K562 (cell line): ENCODE data around the gene WIPF2. TPM values are rescaled to one million over a fixed set of nuclear protein-coding genes. Genes with fewer than 3 reads are reported as not detected.

Experiments
- ATAC-seq: fragments of 200-7000 bp; cut with Tn5 transposase; 3 replicates; pipeline ENCODE4 v1.9.1; 2020; ENCODE audit warnings: moderate library complexity
- BruUV-seq: library from RNA; stranded (reverse); fragments of 400-500 nt; replicated peaks from 2 replicates; lab custom pipeline; 2021; lab: Mats Ljungman, UMichigan
- CTCF ChIA-PET: fragments of 300-600 bp; formaldehyde crosslinking; extraction: SDS; loops from one replicate; lab custom pipeline; 2021; ENCODE audit warnings: low intra/inter-chr PET ratio; lab: Yijun Ruan, JAX
- POLR2A ChIA-PET: fragments of 300-600, 350-650 bp; sonication (Branson Sonifier 250); formaldehyde crosslinking; extraction: SDS; loops from one replicate; lab custom pipeline; 2021; ENCODE audit warnings: antibody characterized with exemption, inconsistent platforms; lab: Yijun Ruan, JAX
- DNase-seq, 4 experiments: peaks; one replicate each; pipeline versions ENCODE4 v3.0.0 to v3.0.0-alpha.2; 2011 to 2018; ENCODE audit warnings: low spot score in 3 of 4, mixed read lengths in 3 of 4; ENCODE audit errors: extremely low read depth in 1 of 4
- FAIRE-seq: peaks from 2 replicates; lab custom pipeline; 2011; peaks lifted over from hg19 to GRCh38; lab: Jason Lieb, UNC
- H2AFZ ChIP-seq: 2 replicates; pipeline ENCODE4 v1.6.0; 2011; ENCODE audit warnings: low read depth, low read length, control low read depth, inconsistent platforms
- H3K27ac ChIP-seq: fragments of 200-600 bp; 3 replicates; pipeline ENCODE4 v1.8.0; 2011; ENCODE audit warnings: low read depth, mild to moderate bottlenecking, control low read depth, inconsistent platforms, low read length, moderate library complexity, mixed read lengths; ENCODE audit errors: extremely low read depth
- H3K27me3 ChIP-seq, 2 experiments: fragments of 300-600 bp in 1 of 2; 2 replicates in 1 of 2; 3 replicates in 1 of 2; pipeline versions ENCODE4 v1.6.0 to v1.8.0; 2011; ENCODE audit warnings: inconsistent platforms in 2 of 2, low read length in 2 of 2, mild to moderate bottlenecking in 1 of 2, mixed read lengths in 1 of 2, moderate library complexity in 1 of 2; ENCODE audit not compliant: control insufficient read depth in 2 of 2, insufficient read depth in 2 of 2
- H3K36me3 ChIP-seq: fragments of 300-600 bp; 3 replicates; pipeline ENCODE4 v1.8.0; 2011; ENCODE audit warnings: mild to moderate bottlenecking, low read length, inconsistent platforms; ENCODE audit not compliant: control insufficient read depth, insufficient read depth
- H3K4me1 ChIP-seq, 2 experiments: fragments of 200-600 bp in 1 of 2; replicated peaks in 1 of 2; 2 replicates in 1 of 2; 3 replicates in 1 of 2; pipeline versions ENCODE4 v1.5.1 to v1.8.0; 2011; ENCODE audit warnings: inconsistent platforms in 2 of 2, low read length in 2 of 2, mild to moderate bottlenecking in 1 of 2, mixed read lengths in 1 of 2, moderate library complexity in 1 of 2; ENCODE audit not compliant: control insufficient read depth in 2 of 2, insufficient read depth in 2 of 2
- H3K4me2 ChIP-seq: 2 replicates; pipeline ENCODE4 v1.6.1; 2011; ENCODE audit warnings: low read length, control low read depth, inconsistent platforms, mixed read lengths; ENCODE audit not compliant: insufficient read depth
- H3K4me3 ChIP-seq: fragments of 200-600 bp; sonication (generic), shearing (Covaris generic); 2 replicates; pipeline ENCODE4 v1.5.1; 2016; ENCODE audit warnings: control low read depth, inconsistent platforms
- H3K79me2 ChIP-seq: fragments of 200-600 bp; 3 replicates; pipeline ENCODE4 v1.8.0; 2011; ENCODE audit warnings: low read length, inconsistent platforms; ENCODE audit not compliant: control insufficient read depth, insufficient read depth
- H3K9ac ChIP-seq, 2 experiments: 2 replicates each; pipeline versions ENCODE4 v1.6.0 to v1.6.1; 2011; ENCODE audit warnings: low read depth in 2 of 2, low read length in 2 of 2, control low read depth in 1 of 2, inconsistent platforms in 1 of 2, mild to moderate bottlenecking in 1 of 2, mixed read lengths in 1 of 2; ENCODE audit not compliant: insufficient read depth in 1 of 2
- H3K9me1 ChIP-seq: one replicate; pipeline ENCODE4 v1.6.0; 2011; ENCODE audit warnings: inconsistent platforms, mild to moderate bottlenecking, low read length, moderate library complexity; ENCODE audit not compliant: control insufficient read depth, insufficient read depth
- H3K9me3 ChIP-seq: replicated peaks from 2 replicates; pipeline ENCODE4 v1.5.1; 2011; ENCODE audit warnings: low read depth, low read length, inconsistent platforms; ENCODE audit not compliant: control insufficient read depth, insufficient read depth
- H4K20me1 ChIP-seq: replicated peaks from 2 replicates; pipeline ENCODE4 v1.6.1; 2011; ENCODE audit warnings: low read length, inconsistent platforms, mixed read lengths; ENCODE audit not compliant: control insufficient read depth, insufficient read depth
- FOS ChIP-seq: IDR thresholded peaks from 3 replicates; pipeline ENCODE4 v1.6.1; 2011; ENCODE audit not compliant: insufficient read length; ENCODE audit errors: extremely low read depth
- MYBL2 ChIP-seq, 2 experiments: fragments of 450-650 bp in 1 of 2; sonication (generic) in 1 of 2; formaldehyde crosslinking in 1 of 2; IDR thresholded peaks; 2 replicates each; pipeline versions ENCODE4 v1.6.1 to v1.8.1; 2017 to 2022; ENCODE audit warnings: borderline replicate concordance in 1 of 2, inconsistent platforms in 1 of 2, low read depth in 1 of 2, mild to moderate bottlenecking in 1 of 2, missing genetic modification reagents in 1 of 2, moderate library complexity in 1 of 2
- NEUROD1 ChIP-seq: fragments of 150-350 bp; IDR thresholded peaks from 2 replicates; pipeline ENCODE4 v1.6.1; 2014; ENCODE audit warnings: borderline replicate concordance, low read length, low read depth; ENCODE audit not compliant: partially characterized antibody
- NR0B1 ChIP-seq: fragments of 450-650 bp; IDR thresholded peaks from one replicate; pipeline ENCODE4 v1.6.1; 2018; ENCODE audit warnings: mild to moderate bottlenecking, moderate library complexity; ENCODE audit not compliant: partially characterized antibody
- PHB ChIP-seq: fragments of 250-450 bp; sonication (Bioruptor Pico); IDR thresholded peaks from 2 replicates; pipeline ENCODE4 v1.5.0; 2021
- SNIP1 ChIP-seq: fragments of 450-650 bp; IDR thresholded peaks from 2 replicates; pipeline ENCODE4 v1.7.1; 2017; ENCODE audit warnings: low read depth, mild to moderate bottlenecking
- TOE1 ChIP-seq, 2 experiments: fragments of 450-650 bp in 1 of 2; sonication (generic) in 1 of 2; formaldehyde crosslinking in 1 of 2; IDR thresholded peaks; 2 replicates each; pipeline versions ENCODE4 v1.7.1 to v1.8.0; 2016 to 2022; ENCODE audit warnings: borderline replicate concordance in 2 of 2, mild to moderate bottlenecking in 2 of 2, antibody characterized with exemption in 1 of 2, inconsistent platforms in 1 of 2, low read depth in 1 of 2, missing genetic modification reagents in 1 of 2, moderate library complexity in 1 of 2
- U2AF1 ChIP-seq: fragments of 200-400 bp; formaldehyde crosslinking; optimal IDR thresholded peaks from 2 replicates; pipeline ENCODE3; 2017; ENCODE audit warnings: mild to moderate bottlenecking, low read depth, low read length, moderate library complexity
- ZBED1 ChIP-seq: IDR thresholded peaks from 2 replicates; pipeline ENCODE4 v1.6.1; 2014
- ZBTB8A ChIP-seq: fragments of 450-650 bp; IDR thresholded peaks from 2 replicates; pipeline ENCODE4 v1.6.1; 2018; ENCODE audit warnings: mild to moderate bottlenecking, moderate library complexity; ENCODE audit not compliant: partially characterized antibody
- ZNF695 ChIP-seq: fragments of 450-650 bp; formaldehyde crosslinking; IDR thresholded peaks from 2 replicates; pipeline ENCODE4 v1.4.0; 2020; ENCODE audit warnings: mild to moderate bottlenecking, moderate library complexity
- WGBS: fragments of 100-300 bp; shearing (Covaris generic); methylation state at CpG from one replicate; pipeline ENCODE4 v1.1.6; 2016; ENCODE audit warnings: low coverage, mixed read lengths; ENCODE audit not compliant: insufficient coverage; ENCODE audit errors: missing lambda C conversion rate; 5-methylcytosine and 5-hydroxymethylcytosine counted together
- in situ Hi-C: fragments of 300-500 bp; cut with MboI; formaldehyde crosslinking; loops from 4 replicates; pipeline ENCODE4 v1.15.0; 2018; ENCODE audit warnings: inconsistent platforms, mixed read lengths
- intact Hi-C: fragments of 100-400 bp; cut with micrococcal nuclease; formaldehyde crosslinking; loops from 2 replicates; pipeline ENCODE4 v1.14.2; 2022
- polyA plus RNA-seq, 8 experiments: library from polyadenylated mRNA; depleted of rRNA in 4 of 8; stranded (reverse) in 5 of 8; unstranded in 3 of 8; fragments of >200 nt; fragmentation: Nextera tagmentation in 2 of 8; fragmentation: Illumina TruSeq in 1 of 8; extraction: Ambion mirVana in 2 of 8; extraction: Trizol in 1 of 8; gene quantifications; 2 replicates each; pipeline versions ENCODE4 v1.2.1 to v1.2.3, GENCODE V29; 2011 to 2014; ENCODE audit warnings: inconsistent platforms in 1 of 8, missing spikeins in 1 of 8
- total RNA-seq, 7 experiments: library from RNA; depleted of rRNA in 6 of 7; stranded (reverse); fragments of >200 nt in 6 of 7; fragmentation: Illumina TruSeq in 2 of 7; extraction: Trizol in 2 of 7; gene quantifications; 2 replicates each; pipeline versions ENCODE4 v1.2.1 to v1.2.3, GENCODE V29; 2011 to 2021; ENCODE audit warnings: low replicate concordance in 1 of 7
- TF ChIP-seq, protein P1 (sequence below): sonication (generic); formaldehyde crosslinking; IDR thresholded peaks from 2 replicates; pipeline ENCODE4 v1.8.1; 2023; ENCODE audit warnings: mild to moderate bottlenecking, missing genetic modification reagents, moderate library complexity

The WIPF2 gene
- total and polyA plus RNA-seq, 9 of the 15 experiments (the other 6 are each of a cell fraction or from before 2014, with no cell fraction given) = 3.6 to 15.0 (median 5.3) TPM

DNA sequence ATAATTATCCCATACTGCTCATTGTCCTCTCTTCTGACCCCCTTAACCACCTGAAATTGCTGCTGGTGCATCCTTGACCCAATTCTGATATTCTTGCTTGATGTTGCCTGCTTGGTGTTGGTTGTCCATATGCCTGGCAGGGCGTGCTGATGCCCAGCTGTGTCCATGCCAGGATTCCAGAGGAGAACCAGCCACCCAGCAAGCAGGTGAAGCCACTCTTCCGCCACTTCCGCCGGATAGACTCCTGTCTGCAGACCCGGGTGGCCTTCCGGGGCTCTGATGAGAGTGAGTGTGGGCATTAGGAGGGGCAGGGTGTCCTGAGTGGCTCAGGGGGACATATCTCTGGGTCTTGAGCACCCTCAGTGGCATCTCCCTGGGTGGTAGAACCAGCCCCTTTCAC lies 30.4 kb upstream of the WIPF2 start:
- no TSS peak for BruUV-seq
- Histone ChIP-seq H3K36me3 (no peaks in the 10 kb centered on the region; the same call in 2 of the 3 replicates), H3K4me3 (no peak overlapping the region), H3K9me1 (no peaks in the 10 kb centered on the region), H4K20me1 (no peaks in the 10 kb centered on the region), H3K27ac (no peak overlapping the region), H3K9me3 (no peaks in the 10 kb centered on the region), H3K4me2 (no peak overlapping the region), H3K9ac (no peak overlapping the region), H2AFZ (no peak overlapping the region), H3K4me1 (peaks cover 0 to 15% of the 10 kb centered on the region in 2 experiments; a peak in 3 of 5 replicates)
- in situ Hi-C loops = no loop called here
- CTCF ChIA-PET = no interaction called here
- intact Hi-C loops = no loop called here
- TF ChIP-seq ZNF695 (CRISPR knock-in tag) = no peak
- no peak for TF ChIP-seq ZBTB8A
- no peak for TF ChIP-seq PHB (CRISPR knock-in tag)
- TF ChIP-seq NEUROD1 = no peak
- TF ChIP-seq MYBL2 (IDR thresholded peaks at IDR 0.05; ENCODE audit: low read depth) = no peak
- no peak for TF ChIP-seq MYBL2 (CRISPR knock-in tag; IDR thresholded peaks at IDR 0.05; ENCODE audit: borderline replicate concordance)
- TF ChIP-seq, protein P1, sequence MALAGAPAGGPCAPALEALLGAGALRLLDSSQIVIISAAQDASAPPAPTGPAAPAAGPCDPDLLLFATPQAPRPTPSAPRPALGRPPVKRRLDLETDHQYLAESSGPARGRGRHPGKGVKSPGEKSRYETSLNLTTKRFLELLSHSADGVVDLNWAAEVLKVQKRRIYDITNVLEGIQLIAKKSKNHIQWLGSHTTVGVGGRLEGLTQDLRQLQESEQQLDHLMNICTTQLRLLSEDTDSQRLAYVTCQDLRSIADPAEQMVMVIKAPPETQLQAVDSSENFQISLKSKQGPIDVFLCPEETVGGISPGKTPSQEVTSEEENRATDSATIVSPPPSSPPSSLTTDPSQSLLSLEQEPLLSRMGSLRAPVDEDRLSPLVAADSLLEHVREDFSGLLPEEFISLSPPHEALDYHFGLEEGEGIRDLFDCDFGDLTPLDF (CRISPR knock-in tag) = no peak
- TF ChIP-seq TOE1 (IDR thresholded peaks at IDR 0.05; ENCODE audit: borderline replicate concordance) = no peak
- TF ChIP-seq TOE1 (CRISPR knock-in tag; IDR thresholded peaks at IDR 0.05; ENCODE audit: borderline replicate concordance, low read depth) = no peak
- TF ChIP-seq SNIP1 = no peak
- no peak for TF ChIP-seq ZBED1
- TF ChIP-seq FOS = no peak
- TF ChIP-seq NR0B1 = no peak
- no peak for TF ChIP-seq U2AF1
- TF ChIP-seq, all 486 proteins: peak for 0
- no peaks in the 10 kb centered on the region for H3K27me3 ChIP-seq
- H3K79me2 ChIP-seq = no peaks in the 10 kb centered on the region
- POLR2A ChIA-PET = interaction anchor here (0.7 to 1.2 kb wide), 3 partner anchors 13 to 37 kb away, joined by 3 to 4 read pairs (median 4); no protein-coding TSS in a partner anchor
- FAIRE-seq = no peak
- no peak for DNase-seq
- ATAC-seq = no peak
- 66% methylated on average over 6 of the region's 6 CpGs for WGBS
